Upper lobe of left lung (tissue), 6 donors: Measurements from ENCODE around the gene IGSF3. TPM values are rescaled to one million over a fixed set of nuclear protein-coding genes. Genes with fewer than 3 reads are reported as not detected.

Experiments used
- ATAC-seq, 2 donors: fragments of 200-7000 bp; cut with Tn5 transposase; one replicate each; pipeline ENCODE4 v1.9.1; 2022; ENCODE audit warnings: mild to moderate bottlenecking in 2 of 2, moderate library complexity in 2 of 2; ENCODE audit not compliant: low FRiP score in 2 of 2
- DNase-seq, 2 donors: peaks; one replicate each; pipeline ENCODE4 v3.0.0-alpha.2; 2019 to 2020
- H3K27ac ChIP-seq, 4 donors: fragments of 200-600 bp; sonication (generic); one replicate each; pipeline ENCODE4 v1.5.1; 2016 to 2019
- H3K27me3 ChIP-seq, 4 donors: fragments of 200-600 bp; sonication (generic); one replicate each; pipeline ENCODE4 v1.5.1; 2017 to 2019
- H3K36me3 ChIP-seq, 4 donors: fragments of 200-600 bp; sonication (generic); one replicate each; pipeline ENCODE4 v1.5.1; 2016 to 2019
- H3K4me1 ChIP-seq, 4 donors: fragments of 200-600 bp; sonication (generic); one replicate each; pipeline ENCODE4 v1.5.1; 2018 to 2019
- H3K4me3 ChIP-seq, 4 donors: fragments of 200-600 bp; sonication (generic); one replicate each; pipeline ENCODE4 v1.5.1; 2017 to 2019; ENCODE audit warnings: mild to moderate bottlenecking in 2 of 4, moderate library complexity in 1 of 4
- H3K9me3 ChIP-seq, 4 donors: fragments of 200-600 bp; sonication (generic); one replicate each; pipeline ENCODE4 v1.5.1; 2018 to 2019
- EP300 ChIP-seq, 4 donors: sonication (generic); formaldehyde crosslinking; IDR thresholded peaks; one replicate each; pipeline ENCODE4 v1.5.1; 2017; ENCODE audit warnings: antibody characterized with exemption in 4 of 4, control low read depth in 2 of 4
- POLR2A ChIP-seq, 4 donors: fragments of 450-650 bp; IDR thresholded peaks; one replicate each; pipeline ENCODE4 v1.5.1; 2016 to 2017; ENCODE audit warnings: antibody characterized with exemption in 4 of 4, mild to moderate bottlenecking in 2 of 4
- POLR2AphosphoS5 ChIP-seq, 2 donors: sonication (generic); formaldehyde crosslinking; IDR thresholded peaks; one replicate each; pipeline ENCODE4 v1.5.1; 2017; ENCODE audit warnings: antibody characterized with exemption in 2 of 2
- WGBS, 2 donors: methylation state at CpG; one replicate each; pipeline ENCODE4 v1.1.5; 2017 to 2018; 5-methylcytosine and 5-hydroxymethylcytosine counted together
- total RNA-seq, 6 donors: library from RNA; depleted of rRNA in 4 of 6; stranded (reverse); fragments of >200 nt in 4 of 6; gene quantifications; one replicate each; pipeline versions ENCODE4 v1.1.0 to v1.2.1, GENCODE V29; 2016 to 2021
- TF ChIP-seq, protein P1 (sequence below), 6 experiments: fragments of 450-650 bp in 4 of 6; fragments of 200-600 bp in 2 of 6; sonication (generic) in 2 of 6; IDR thresholded peaks; one replicate each; pipeline ENCODE4 v1.5.1; 2016 to 2019; ENCODE audit warnings: antibody characterized with exemption in 6 of 6
- donor health status: DM: no; HTN: no; CAD: no; lungs with moderate emphysema.
- donor health status: DM: no; HTN: yes; CAD: no; lungs with severe emphysema.

The IGSF3 gene
- total RNA-seq, 6 donors from 2014 or later: 15.1 to 28.3 (median 23.7) TPM

- WGBS, 2 donors: 86 to 94% methylated on average over 4 of the region's 4 CpGs
- no peak overlapping the region for H3K4me3 ChIP-seq
- DNase-seq (no peak), ATAC-seq (no peak)
- peak overlapping the region in 3 of 4 donors; percentile 66 to 77 (median 70) for H3K27ac ChIP-seq
- TF ChIP-seq POLR2A (IDR thresholded peaks at IDR 0.05) (no peak), EP300 (IDR thresholded peaks at IDR 0.05) (no peak), POLR2AphosphoS5 (IDR thresholded peaks at IDR 0.05) (no peak)
- TF ChIP-seq, protein P1, sequence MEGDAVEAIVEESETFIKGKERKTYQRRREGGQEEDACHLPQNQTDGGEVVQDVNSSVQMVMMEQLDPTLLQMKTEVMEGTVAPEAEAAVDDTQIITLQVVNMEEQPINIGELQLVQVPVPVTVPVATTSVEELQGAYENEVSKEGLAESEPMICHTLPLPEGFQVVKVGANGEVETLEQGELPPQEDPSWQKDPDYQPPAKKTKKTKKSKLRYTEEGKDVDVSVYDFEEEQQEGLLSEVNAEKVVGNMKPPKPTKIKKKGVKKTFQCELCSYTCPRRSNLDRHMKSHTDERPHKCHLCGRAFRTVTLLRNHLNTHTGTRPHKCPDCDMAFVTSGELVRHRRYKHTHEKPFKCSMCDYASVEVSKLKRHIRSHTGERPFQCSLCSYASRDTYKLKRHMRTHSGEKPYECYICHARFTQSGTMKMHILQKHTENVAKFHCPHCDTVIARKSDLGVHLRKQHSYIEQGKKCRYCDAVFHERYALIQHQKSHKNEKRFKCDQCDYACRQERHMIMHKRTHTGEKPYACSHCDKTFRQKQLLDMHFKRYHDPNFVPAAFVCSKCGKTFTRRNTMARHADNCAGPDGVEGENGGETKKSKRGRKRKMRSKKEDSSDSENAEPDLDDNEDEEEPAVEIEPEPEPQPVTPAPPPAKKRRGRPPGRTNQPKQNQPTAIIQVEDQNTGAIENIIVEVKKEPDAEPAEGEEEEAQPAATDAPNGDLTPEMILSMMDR (IDR thresholded peaks at IDR 0.05): no peak
- H3K4me1 ChIP-seq: peaks cover 0 to 3% (median 0%) of the 10 kb centered on the region in 4 donors
- no peaks in the 10 kb centered on the region for H3K9me3 ChIP-seq
- H3K36me3 ChIP-seq: no peaks in the 10 kb centered on the region
- H3K27me3 ChIP-seq: no peaks in the 10 kb centered on the region
Observed at GRCh38 chr1:116697548-116698243, 30.2 kb upstream of the IGSF3 start.

DNA sequence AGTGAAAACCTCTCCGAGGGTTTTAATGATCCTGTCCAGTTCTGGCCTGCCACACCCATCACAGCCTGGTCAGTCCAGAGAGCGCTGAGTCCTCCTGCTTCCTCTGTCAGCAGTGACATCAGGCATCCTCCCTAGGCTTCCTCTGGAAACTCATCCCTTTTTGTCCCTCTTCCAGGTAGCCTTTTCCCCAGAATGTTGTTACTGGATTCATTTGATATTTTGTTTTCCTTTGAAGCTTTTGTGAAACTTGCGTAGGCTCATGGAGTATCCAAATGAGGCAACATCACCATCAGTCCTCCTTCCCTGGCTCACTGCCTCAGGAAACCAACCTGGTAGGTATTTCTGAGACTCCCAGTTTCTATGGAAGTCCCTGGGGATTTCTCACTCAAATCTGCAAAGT is 27.0 kb upstream of the IGSF3 start:
- Histone ChIP-seq H3K9me3 (no peaks in the 10 kb centered on the region), H3K27me3 (no peaks in the 10 kb centered on the region), H3K27ac (no peak overlapping the region), H3K4me3 (no peak overlapping the region), H3K36me3 (no peaks in the 10 kb centered on the region), H3K4me1 (peaks cover 0 to 3% (median 0%) of the 10 kb centered on the region in 4 donors)
- TF ChIP-seq POLR2AphosphoS5 (IDR thresholded peaks at IDR 0.05): no peak
- TF ChIP-seq POLR2A (IDR thresholded peaks at IDR 0.05): no peak
- TF ChIP-seq EP300 (IDR thresholded peaks at IDR 0.05): no peak
- TF ChIP-seq, protein P1 (IDR thresholded peaks at IDR 0.05): no peak
- DNase-seq (no peak), ATAC-seq (peak in 1 of 2 donors; percentile 79)
- WGBS, 2 donors: 85 to 87% methylated on average over 3 of the region's 3 CpGs

DNA sequence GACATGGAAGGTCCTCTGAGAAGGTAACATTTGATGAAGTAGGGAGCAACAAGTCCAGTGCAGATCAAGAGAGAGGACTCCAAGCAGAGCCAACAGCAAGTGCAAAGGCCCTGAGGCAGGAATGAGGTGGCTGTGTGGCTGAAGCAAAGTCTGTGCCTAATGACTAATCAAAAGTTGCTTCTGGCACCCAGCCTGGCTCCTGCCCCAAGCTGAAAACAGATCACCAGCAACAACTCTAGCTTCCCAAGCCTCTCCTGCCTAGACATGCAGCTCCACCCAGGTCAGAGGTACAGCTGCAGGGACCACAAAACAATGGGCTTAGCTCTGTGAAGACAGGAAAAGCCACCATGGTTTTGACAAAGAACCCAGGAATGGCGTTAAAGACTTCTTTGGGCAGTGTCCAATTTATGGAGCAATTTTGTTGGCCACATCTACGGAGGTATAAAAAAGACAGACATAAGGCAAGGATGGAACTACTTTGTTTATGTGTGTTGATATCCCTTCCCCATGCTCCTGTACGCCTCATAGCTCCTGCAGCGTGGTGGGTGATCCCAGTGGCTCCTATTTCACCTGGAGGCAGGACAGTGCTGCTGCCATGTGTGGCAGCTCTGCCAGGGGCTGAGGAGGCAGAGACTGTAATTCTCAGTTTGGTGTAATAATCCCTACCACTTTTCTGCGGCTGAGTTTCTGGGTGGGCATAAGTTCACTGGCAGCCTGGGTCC is 26.4 kb upstream of the IGSF3 start:
- ATAC-seq: peak in 1 of 2 donors; percentile 41

GRCh38 chr1:116692879-116693278 is 25.3 kb upstream of the IGSF3 start:
- Histone ChIP-seq H3K27ac (no peak overlapping the region), H3K4me3 (no peak overlapping the region), H3K4me1 (peaks cover 0 to 3% (median 0%) of the 10 kb centered on the region in 4 donors), H3K36me3 (no peaks in the 10 kb centered on the region), H3K9me3 (no peaks in the 10 kb centered on the region), H3K27me3 (no peaks in the 10 kb centered on the region)
- no peak for TF ChIP-seq POLR2A (IDR thresholded peaks at IDR 0.05)
- no peak for TF ChIP-seq POLR2AphosphoS5 (IDR thresholded peaks at IDR 0.05)
- TF ChIP-seq, protein P1 (IDR thresholded peaks at IDR 0.05): no peak
- TF ChIP-seq EP300 (IDR thresholded peaks at IDR 0.05): no peak
- no peak for ATAC-seq
- DNase-seq: no peak
- 78 to 87% methylated on average over 3 of the region's 3 CpGs for WGBS, 2 donors

More for the DNA sequence above, 26.4 kb upstream of the IGSF3 start:
- Histone ChIP-seq H3K36me3 (no peaks in the 10 kb centered on the region), H3K4me3 (no peak overlapping the region), H3K27ac (no peak overlapping the region), H3K9me3 (no peaks in the 10 kb centered on the region), H3K27me3 (no peaks in the 10 kb centered on the region), H3K4me1 (peaks cover 0 to 3% (median 0%) of the 10 kb centered on the region in 4 donors)
- DNase-seq: no peak
- TF ChIP-seq POLR2AphosphoS5 (IDR thresholded peaks at IDR 0.05) (no peak), EP300 (IDR thresholded peaks at IDR 0.05) (no peak), POLR2A (IDR thresholded peaks at IDR 0.05) (no peak)
- TF ChIP-seq, protein P1 (IDR thresholded peaks at IDR 0.05): no peak
- 72 to 86% methylated on average over 5 of the region's 5 CpGs for WGBS, 2 donors
